ENCODE data around the gene ALDH18A1. TPM values are rescaled to one million over a fixed set of nuclear protein-coding genes. Genes with fewer than 3 reads are reported as not detected.

Gene ALDH18A1
- total RNA-seq, 1 experiment from 2014 or later: 87.6 TPM

- ChIA-PET RAD21 (ENCODE audit: low non-redundant PET in 1 of 2, low total read pairs in 2 of 2, uncharacterized antibody in 2 of 2, unreplicated experiment in 2 of 2) (interaction anchor here in 1 of 2 experiments (0.6 to 1.6 kb wide), 3 partner anchors 47 to 228 kb away, joined by 3 to 8 read pairs (median 6); no protein-coding TSS in a partner anchor), POLR2A (no interaction called here), CTCF (interaction anchor here (1.1 to 6.2 kb wide), 2 partner anchors 228 to 347 kb away, joined by 3 to 86 read pairs; no protein-coding TSS in a partner anchor)
- Histone ChIP-seq H2AFZ (ENCODE audit: low read depth, low read length, poor library complexity, severe bottlenecking) (no peak overlapping the region), H3K4me1 (ENCODE audit: control insufficient read depth in 1 of 2, insufficient read depth in 2 of 2, low read length in 2 of 2) (no peaks in the 10 kb centered on the region), H3K27me3 (ENCODE audit: insufficient read depth, low read length) (no peaks in the 10 kb centered on the region), H3K9ac (ENCODE audit: low read length) (no peak overlapping the region), H3K79me2 (ENCODE audit: insufficient read depth, low read length) (no peaks in the 10 kb centered on the region), H3K4me2 (ENCODE audit: low read length) (no peak overlapping the region), H4K20me1 (ENCODE audit: insufficient read depth) (no peaks in the 10 kb centered on the region), H3K9me2 (ENCODE audit: insufficient read depth) (no peaks in the 10 kb centered on the region), H3K4me3 (replicated peaks in 1 of 2; ENCODE audit: low read depth in 1 of 2, low read length in 2 of 2) (no peak overlapping the region), H3K27ac (ENCODE audit: low read depth, low read length) (no peak overlapping the region), H3K36me3 (ENCODE audit: control insufficient read depth in 1 of 2, insufficient read depth in 2 of 2, low read length in 2 of 2) (peaks cover 2 to 5% of the 10 kb centered on the region in 2 experiments; a peak in 1 of 4 replicates), H3K9me3 (ENCODE audit: control insufficient read depth in 1 of 2, insufficient read depth in 1 of 2, low read depth in 1 of 2, low read length in 2 of 2) (no peaks in the 10 kb centered on the region)
- DNase-seq (ENCODE audit: low read depth, low spot score) (no peak), ATAC-seq (no peak)
- intact Hi-C loops (cut with micrococcal nuclease): loop anchor here (5.0 kb wide), 1 partner anchor 155 kb away; no protein-coding TSS in a partner anchor
- no TSS peak for BruUV-seq (replicated peaks)
- TF ChIP-seq SRF (IDR thresholded peaks at IDR 0.05; ENCODE audit: low read depth) (no peak), EZH2phosphoT487 (IDR thresholded peaks at IDR 0.05; ENCODE audit: borderline replicate concordance) (no peak), ZFX (IDR thresholded peaks at IDR 0.05) (no peak), CBX3 (IDR thresholded peaks at IDR 0.05; ENCODE audit: low read depth) (no peak), MAX (IDR thresholded peaks at IDR 0.05) (no peak), POLR2A (IDR thresholded peaks at IDR 0.05; ENCODE audit: borderline replicate concordance, extremely low read depth, insufficient read depth, insufficient read length) (no peak), CEBPB (IDR thresholded peaks at IDR 0.05; ENCODE audit: low read depth) (no peak), POLR2AphosphoS5 (IDR thresholded peaks at IDR 0.05; ENCODE audit: low read depth, low read length) (no peak), EZH2 (IDR thresholded peaks at IDR 0.05) (no peak), ATF3 (IDR thresholded peaks at IDR 0.05) (no peak), SP1 (IDR thresholded peaks at IDR 0.05; ENCODE audit: low read depth) (no peak), FOSL1 (IDR thresholded peaks at IDR 0.05; ENCODE audit: low read depth) (no peak), ZBTB33 (IDR thresholded peaks at IDR 0.05; ENCODE audit: extremely low read depth, insufficient replicate concordance, low read length) (no peak), ELF1 (IDR thresholded peaks at IDR 0.05; ENCODE audit: borderline replicate concordance, low read depth) (no peak)
Measured at GRCh38 chr10:95602382-95602781, 54.1 kb downstream of the ALDH18A1 start.
